ENCODE measurements around the gene DDHD1. TPM values are rescaled to one million over a fixed set of nuclear protein-coding genes. Genes with fewer than 3 reads are reported as not detected.
"Not testable (repeated sequence)": the region's sequence is repeated elsewhere in the genome, so short reads cannot be mapped to it uniquely, and the experiment has no call there.

The DDHD1 gene
- total RNA-seq, 4 donors from 2014 or later = 17.1 to 26.7 (median 23.3) TPM

DNA sequence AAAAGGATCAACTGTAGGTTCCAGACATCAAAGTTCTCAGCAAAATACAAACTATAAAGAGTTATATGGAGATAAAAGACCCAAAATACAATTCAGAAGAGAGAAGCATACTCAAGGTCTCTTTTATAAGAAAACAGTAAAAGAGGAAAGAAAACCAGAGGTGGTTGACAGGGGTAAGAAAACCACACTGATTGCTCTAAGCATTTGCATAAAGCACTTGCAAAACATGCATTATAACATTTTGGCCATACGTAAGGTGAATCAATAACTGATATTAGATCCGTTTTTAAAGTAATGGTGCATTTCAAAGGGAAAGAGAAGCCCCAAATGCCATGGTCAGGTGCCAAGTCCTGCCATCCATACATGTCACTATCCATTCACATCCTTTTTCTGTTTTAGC, 5.9 kb downstream of the DDHD1 start:
- WGBS, 2 donors = 90 to 94% methylated on average over 2 of the region's 2 CpGs
- H3K27me3 ChIP-seq = no peaks in the 10 kb centered on the region
- no peaks in the 10 kb centered on the region for H3K36me3 ChIP-seq
- H3K27ac ChIP-seq = no peak overlapping the region
- H3K4me1 ChIP-seq = peaks cover 0 to 30% (median 7%) of the 10 kb centered on the region in 4 donors
- peaks cover 0 to 9% (median 0%) of the 10 kb centered on the region in 4 donors for H3K9me3 ChIP-seq
- DNase-seq (ENCODE audit: low spot score in 2 of 2) = no peak
- H3K4me3 ChIP-seq = no peak overlapping the region
- TF ChIP-seq EP300 (IDR thresholded peaks at IDR 0.05) (no peak), POLR2A (IDR thresholded peaks at IDR 0.05) (no peak)
- TF ChIP-seq, protein P1, sequence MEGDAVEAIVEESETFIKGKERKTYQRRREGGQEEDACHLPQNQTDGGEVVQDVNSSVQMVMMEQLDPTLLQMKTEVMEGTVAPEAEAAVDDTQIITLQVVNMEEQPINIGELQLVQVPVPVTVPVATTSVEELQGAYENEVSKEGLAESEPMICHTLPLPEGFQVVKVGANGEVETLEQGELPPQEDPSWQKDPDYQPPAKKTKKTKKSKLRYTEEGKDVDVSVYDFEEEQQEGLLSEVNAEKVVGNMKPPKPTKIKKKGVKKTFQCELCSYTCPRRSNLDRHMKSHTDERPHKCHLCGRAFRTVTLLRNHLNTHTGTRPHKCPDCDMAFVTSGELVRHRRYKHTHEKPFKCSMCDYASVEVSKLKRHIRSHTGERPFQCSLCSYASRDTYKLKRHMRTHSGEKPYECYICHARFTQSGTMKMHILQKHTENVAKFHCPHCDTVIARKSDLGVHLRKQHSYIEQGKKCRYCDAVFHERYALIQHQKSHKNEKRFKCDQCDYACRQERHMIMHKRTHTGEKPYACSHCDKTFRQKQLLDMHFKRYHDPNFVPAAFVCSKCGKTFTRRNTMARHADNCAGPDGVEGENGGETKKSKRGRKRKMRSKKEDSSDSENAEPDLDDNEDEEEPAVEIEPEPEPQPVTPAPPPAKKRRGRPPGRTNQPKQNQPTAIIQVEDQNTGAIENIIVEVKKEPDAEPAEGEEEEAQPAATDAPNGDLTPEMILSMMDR (IDR thresholded peaks at IDR 0.05) = no peak

DNA sequence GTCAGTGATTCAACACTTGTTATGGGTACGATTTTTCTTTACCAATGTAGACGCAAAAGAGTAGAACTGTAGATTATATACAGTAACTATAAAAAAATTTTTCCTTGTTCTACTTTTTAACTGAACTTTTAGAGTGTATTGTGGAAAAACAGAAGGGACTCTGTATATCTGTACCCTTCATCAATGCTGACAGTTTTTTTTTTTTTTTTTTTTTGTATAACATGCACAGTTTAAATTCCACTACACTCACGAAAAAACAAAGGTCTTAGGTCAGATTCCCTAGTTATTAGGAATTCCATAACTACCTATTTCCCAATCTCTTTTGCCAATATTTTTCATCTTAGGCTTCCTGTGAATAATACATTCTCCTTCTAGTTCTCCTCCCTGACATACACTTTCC, 6.4 kb downstream of the DDHD1 start:
- Histone ChIP-seq H3K4me3 (no peak overlapping the region), H3K36me3 (no peaks in the 10 kb centered on the region), H3K27me3 (no peaks in the 10 kb centered on the region), H3K4me1 (peaks cover 0 to 28% (median 7%) of the 10 kb centered on the region in 4 donors), H3K9me3 (peaks cover 0 to 13% (median 0%) of the 10 kb centered on the region in 4 donors), H3K27ac (no peak overlapping the region)
- 78 to 88% methylated on average over 3 of the region's 3 CpGs for WGBS, 2 donors
- DNase-seq (ENCODE audit: low spot score in 2 of 2) = no peak
- TF ChIP-seq EP300 (IDR thresholded peaks at IDR 0.05) = no peak

GRCh38 chr14:53144244-53144643, 8.9 kb downstream of the DDHD1 start:
- no peak overlapping the region for H3K27ac ChIP-seq
- TF ChIP-seq POLR2A (IDR thresholded peaks at IDR 0.05) = no peak
- TF ChIP-seq EP300 (IDR thresholded peaks at IDR 0.05) = no peak
- TF ChIP-seq, protein P1 (IDR thresholded peaks at IDR 0.05) = no peak
- H3K4me1 ChIP-seq = peaks cover 0 to 5% (median 0%) of the 10 kb centered on the region in 4 donors
- no peak overlapping the region for H3K4me3 ChIP-seq
- no peak for DNase-seq (ENCODE audit: low spot score in 2 of 2)
- H3K9me3 ChIP-seq = peaks cover 0 to 38% (median 11%) of the 10 kb centered on the region in 4 donors
- WGBS, 2 donors = 69% methylated on average over 1 of the region's 1 CpG
- peaks cover 0 to 11% (median 0%) of the 10 kb centered on the region in 3 donors for H3K36me3 ChIP-seq
- no peaks in the 10 kb centered on the region for H3K27me3 ChIP-seq

- Histone ChIP-seq H3K9me3 (peaks cover 0 to 62% (median 22%) of the 10 kb centered on the region in 4 donors), H3K4me1 (no peaks in the 10 kb centered on the region), H3K27ac (no peak overlapping the region), H3K27me3 (no peaks in the 10 kb centered on the region), H3K36me3 (peaks cover 0 to 25% (median 0%) of the 10 kb centered on the region in 3 donors), H3K4me3 (no peak overlapping the region)
- DNase-seq (ENCODE audit: low spot score in 2 of 2) = no peak
- TF ChIP-seq, protein P1 (IDR thresholded peaks at IDR 0.05) = no peak
- TF ChIP-seq EP300 (IDR thresholded peaks at IDR 0.05) = no peak
Observed at GRCh38 chr14:53140585-53140984, 12.5 kb downstream of the DDHD1 start.

GRCh38 chr14:53137568-53138203, 15.4 kb downstream of the DDHD1 start:
- DNase-seq (ENCODE audit: low spot score in 2 of 2) = no peak
- no peak for TF ChIP-seq EP300 (IDR thresholded peaks at IDR 0.05)
- TF ChIP-seq, protein P1 (IDR thresholded peaks at IDR 0.05) = no peak
- no peak for TF ChIP-seq POLR2A (IDR thresholded peaks at IDR 0.05)
- peaks cover 0 to 25% (median 0%) of the 10 kb centered on the region in 3 donors for H3K36me3 ChIP-seq
- H3K4me1 ChIP-seq = no peaks in the 10 kb centered on the region
- H3K9me3 ChIP-seq = peaks cover 0 to 57% (median 22%) of the 10 kb centered on the region in 4 donors
- H3K27me3 ChIP-seq = no peaks in the 10 kb centered on the region
- no peak overlapping the region for H3K27ac ChIP-seq
- 81 to 96% methylated on average over 4 of the region's 4 CpGs for WGBS, 2 donors
- no peak overlapping the region for H3K4me3 ChIP-seq

DNA sequence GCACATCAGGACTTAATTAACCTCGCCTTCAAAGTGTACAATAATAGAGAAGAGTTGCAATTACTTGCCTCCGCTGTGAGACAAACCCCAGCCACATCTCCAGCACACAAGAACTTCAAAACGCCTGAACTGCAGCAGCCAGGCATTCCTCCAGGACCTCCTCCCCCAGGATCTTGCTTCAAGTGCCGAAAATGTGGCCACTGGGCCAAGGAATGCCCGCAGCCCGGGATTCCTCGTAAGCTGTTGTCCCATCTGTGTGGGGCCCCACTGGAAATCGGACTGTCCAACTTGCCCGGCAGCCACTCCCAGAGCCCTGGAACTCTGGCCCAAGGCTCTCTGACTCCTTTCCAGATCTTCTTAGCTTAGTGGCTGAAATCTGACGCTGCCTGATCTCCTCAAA, 22.6 kb downstream of the DDHD1 start:
- not testable (repeated sequence) for H3K4me3 ChIP-seq; H3K4me1 ChIP-seq; H3K36me3 ChIP-seq; H3K9me3 ChIP-seq; H3K27me3 ChIP-seq; DNase-seq (ENCODE audit: low spot score in 2 of 2); H3K27ac ChIP-seq
- 72 to 83% methylated on average over 10 of the region's 10 CpGs for WGBS, 2 donors
